ENCODE measurements around the gene NUP107.
"Not testable (repeated sequence)": the region's sequence is repeated elsewhere in the genome, so short reads cannot be mapped to it uniquely, and the experiment has no call there.

The NUP107 gene

DNA sequence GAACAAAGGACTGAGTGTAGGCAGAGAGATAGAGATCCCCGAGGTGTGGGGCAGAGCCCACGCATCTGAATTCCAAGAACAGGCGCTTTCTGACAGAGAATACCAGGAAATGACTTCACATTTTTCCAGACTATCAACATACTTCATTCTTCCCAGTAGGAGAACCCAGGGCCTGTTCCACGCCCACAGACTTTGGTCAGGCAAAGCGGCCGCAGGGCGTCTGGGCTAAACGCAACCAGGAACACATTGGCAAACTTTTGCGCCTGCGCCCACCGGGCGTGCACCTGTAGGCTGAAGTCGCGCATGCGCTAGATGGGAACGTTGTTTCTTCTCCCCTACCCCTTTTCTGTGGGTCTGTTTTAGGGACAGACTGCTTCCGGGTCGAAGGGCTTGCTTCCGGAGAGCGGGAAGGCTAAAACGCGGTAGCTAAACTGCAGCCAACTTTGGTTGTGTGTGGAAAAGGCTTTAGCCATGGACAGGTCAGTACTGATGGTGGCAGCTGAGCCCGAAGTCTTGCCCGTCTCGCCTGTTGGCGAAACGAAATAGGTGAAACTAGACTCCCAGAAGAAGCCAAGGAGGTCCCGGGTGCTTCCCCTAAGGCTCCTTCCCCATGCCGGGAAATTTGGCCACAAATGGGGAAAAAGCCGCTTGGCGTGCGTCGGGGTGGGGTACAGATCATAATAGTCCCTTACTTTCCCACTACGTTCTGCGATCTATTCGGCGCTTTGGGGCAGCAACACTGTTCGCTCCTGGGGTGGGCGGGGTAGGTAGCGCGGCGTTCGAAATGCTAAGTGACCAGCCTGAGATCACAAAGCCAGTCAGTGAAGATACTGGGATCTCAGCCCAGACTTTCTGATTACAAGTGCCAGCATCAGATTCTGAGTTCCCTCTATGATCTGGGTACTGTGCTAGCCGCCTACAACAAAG lies at the start of gene NUP107:
Gene NUP107 (plus strand): TSS at position 384 of the 927 bp plus-strand sequence. CDS start 88 bp downstream, at position 472.
- DNase-seq = peak; percentile 97

DNA sequence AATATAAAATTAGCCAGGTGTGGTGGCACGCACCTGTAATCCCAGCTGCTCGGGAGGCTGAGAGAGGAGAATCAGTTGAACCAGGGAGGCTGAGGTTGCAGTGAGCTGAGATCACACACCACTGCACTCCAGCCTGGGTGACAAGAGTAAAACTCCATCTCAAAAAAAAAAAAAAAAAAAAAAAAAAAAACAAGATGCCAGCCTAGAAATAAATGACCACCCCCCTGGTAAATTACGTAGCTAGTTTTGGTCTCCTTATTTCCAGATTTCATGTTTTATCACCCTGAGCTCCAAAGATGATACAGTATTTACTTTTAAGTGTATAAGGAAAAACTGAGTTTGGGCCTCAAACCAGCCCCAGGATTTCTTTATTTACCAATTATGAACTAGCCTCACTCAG lies 49.3 kb upstream of the NUP107 start:
- not testable (repeated sequence) for DNase-seq

DNA sequence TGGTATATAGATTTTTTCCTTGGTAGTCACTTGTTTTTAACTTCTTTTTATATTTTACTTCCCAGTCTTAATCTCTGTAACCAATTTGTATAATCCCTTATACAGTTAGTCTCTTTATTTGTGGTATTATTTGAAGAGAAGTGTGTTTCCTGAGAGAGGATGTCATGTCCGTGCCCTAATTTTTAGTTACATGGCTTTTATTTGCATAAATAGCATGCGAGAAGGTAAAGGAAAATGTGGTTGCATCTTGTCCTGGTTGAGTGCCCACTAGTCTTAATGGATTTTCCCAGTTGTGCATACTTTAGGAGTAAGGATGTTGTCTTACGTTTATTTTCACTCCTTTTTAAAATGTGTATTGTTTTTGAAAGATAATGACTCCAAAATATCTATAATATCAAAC lies 48.6 kb upstream of the NUP107 start:
- no peak for DNase-seq

DNA sequence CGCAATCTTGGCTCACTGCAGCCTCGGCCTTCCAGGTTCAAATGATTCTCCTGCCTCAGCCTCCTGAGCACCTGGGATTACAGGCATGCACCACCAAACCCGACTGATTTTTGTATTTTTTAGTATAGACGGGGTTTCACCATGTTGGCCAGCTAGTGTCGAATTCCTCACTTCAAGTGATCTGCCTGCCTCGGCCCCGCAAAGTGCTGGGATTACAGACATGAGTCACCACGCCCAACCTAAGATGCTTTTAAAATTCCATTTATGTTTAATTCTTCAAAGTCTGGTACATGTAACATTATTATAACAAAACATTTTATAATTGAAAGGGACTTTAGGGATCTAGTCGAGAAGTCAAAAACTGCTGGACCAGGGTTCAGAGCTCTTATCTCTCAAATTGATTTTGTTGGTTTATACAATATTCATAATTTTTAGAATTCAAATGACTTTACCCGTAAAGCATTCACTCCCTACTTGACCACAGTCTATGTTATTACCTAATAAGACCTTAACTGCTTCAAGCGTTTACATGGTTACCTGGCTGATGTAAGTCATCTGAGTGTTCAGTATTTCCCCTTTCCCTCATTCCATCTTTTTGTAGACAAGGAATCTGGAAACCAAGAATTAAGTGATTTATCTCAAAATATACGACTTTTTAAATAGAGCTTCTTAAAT lies 47.9 kb upstream of the NUP107 start:
- DNase-seq = no peak

DNA sequence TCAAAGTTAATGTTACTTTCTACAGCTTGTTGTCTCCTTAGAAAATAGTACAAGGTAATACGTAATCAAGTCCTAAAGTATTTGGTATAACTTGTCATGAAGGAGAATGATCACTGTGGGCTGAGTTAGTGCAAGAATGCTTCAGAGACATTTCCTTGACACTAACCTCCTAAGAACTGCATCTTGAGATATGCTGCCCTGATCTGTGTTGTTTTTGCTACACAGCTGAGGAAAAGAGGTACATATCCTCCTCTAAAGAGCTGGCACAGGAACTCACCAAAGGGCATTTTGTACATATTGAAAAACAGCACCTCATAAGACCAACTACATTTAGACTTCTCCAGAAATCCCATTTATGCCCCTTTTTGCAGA lies 47.4 kb upstream of the NUP107 start:
- no peak for DNase-seq

DNA sequence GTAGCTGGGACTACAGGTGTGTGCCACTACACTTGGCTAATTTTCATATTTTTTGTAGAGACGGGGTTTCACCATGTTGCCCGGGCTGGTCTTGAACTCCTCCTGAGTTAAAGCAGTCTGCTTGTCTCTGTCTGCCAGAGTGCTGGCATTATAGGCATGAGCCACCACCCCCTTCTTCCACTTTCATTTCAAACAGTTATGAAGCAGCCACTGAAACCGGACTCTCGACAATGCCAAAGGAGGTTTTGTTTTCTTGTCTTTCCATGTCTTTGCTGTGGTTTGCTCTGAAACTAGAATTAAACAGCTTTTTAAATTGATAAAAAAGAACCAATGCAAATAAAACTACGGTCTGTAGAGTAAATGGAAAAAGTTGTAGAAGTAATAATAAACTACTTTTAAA lies 45.6 kb upstream of the NUP107 start:
- DNase-seq = peak; percentile 35

DNA sequence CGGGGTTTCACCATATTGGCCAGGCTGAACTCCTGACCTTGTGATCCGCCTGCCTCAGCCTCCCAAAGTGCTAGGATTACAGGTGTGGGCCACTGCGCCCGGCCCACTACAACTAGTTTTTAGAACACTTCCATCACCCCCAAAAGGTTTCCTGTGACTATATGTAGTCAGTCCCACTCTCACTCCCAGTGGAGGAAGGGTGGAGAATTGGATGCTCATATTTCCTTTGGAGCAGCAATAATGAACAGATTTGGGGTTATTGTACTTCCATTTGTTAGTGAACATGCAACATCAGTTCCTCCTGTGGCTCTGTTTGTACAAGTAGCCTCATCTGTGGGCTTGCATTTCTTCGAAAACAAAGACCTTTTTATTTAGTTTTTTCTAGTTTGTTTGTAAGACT lies 40.3 kb upstream of the NUP107 start:
- DNase-seq = no peak

DNA sequence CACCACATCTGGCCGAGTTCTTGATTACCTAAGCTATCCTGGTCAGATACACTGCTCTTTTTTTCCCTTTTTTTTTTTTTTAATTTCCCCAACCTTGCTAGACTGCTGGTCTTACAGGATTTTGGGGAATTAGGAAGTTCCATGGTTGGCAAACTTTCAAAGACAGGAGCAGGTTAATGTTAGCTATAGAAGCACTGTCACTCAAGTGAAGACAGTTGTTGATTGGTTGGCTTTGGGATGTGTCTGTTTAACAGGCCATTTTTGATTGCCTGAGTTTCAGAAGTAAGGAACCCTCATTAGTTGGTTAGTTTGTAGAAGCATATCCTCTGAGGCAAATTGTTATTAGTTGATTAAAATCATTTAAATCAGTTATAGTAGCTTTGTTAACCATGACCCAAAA lies 39.3 kb upstream of the NUP107 start:
- no peak for DNase-seq

DNA sequence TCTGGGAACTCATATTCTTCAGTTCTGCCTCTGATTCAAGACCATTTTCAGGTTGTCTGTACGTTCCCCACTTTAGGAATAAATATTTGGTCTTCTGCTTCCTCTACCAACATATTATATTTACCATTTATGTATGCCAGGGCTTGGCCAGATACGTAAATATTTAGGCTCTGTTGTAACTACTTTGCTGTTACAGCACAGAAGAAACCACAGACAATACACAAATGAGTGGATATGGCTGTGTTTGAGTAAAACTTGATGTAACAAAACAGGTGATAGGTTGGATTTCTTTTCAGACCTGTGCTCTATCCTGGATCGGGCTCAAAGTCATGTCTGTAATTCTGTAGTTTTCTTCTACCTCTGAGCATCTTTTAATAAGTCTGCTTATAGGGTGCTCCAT lies 38.6 kb upstream of the NUP107 start:
- DNase-seq = no peak

DNA sequence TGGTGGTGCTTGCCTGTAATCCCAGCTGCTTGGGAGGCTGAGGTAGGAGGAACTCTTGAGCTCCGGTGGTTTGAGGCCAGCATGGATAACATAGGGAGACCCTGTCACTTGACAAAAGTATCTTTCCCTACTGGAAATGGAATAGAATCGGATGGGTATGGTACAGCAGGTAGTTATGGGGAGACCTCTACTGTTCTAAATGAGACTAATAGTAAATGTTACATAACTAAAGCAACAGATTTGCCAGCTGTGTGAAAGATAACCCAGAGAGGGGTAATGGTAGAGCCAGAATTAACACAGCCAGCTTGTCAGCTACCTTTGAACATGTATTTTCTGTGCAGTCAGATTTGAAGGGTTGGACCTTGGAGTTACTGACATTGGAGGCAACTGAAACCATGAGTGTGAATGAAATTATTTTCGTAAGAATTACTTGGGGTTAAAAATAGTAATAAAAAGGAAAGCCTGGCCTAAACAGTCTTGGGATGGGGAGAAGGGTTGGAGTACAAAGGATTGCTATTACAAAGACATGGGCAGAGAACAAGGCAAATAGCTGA lies 21.7 kb upstream of the NUP107 start:
- no peak for DNase-seq

DNA sequence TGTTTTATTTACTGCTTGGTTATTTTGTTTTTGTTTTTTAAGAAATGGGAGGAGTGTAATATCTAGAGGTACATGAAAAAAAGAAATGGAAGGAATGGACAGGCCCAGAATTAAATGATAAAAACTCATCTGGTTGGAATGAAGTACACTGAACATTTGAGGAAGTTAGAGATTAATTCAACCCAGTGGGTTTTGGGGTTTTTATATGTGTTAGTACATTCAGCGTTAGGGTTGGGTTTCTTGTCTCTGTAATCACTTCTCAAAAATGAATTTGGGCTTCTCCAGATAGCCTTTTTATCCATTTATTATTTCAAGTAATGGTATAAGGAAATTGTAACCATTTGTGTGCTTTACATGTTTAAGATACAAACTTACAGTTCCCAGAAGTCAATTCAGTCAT lies 19.5 kb upstream of the NUP107 start:
- no peak for DNase-seq

DNA sequence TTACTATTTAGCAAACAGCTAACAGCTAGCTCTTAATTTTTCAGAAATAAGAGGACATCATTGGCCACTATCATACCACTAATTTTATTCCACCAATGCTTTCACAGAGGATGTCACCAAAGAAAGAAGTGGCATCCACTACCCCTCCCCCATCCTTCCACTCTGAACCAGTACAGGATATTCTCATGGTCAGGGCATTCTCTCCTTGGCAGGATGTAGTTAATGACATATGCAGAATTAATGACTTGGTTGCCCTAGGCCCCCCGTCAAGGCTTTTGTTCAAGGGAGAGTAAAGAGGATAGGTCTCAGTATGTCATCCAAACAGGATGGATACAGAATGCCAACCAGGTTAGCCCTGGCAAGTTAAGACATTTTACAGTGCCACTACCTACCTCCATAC lies 18.9 kb upstream of the NUP107 start:
- no peak for DNase-seq

DNA sequence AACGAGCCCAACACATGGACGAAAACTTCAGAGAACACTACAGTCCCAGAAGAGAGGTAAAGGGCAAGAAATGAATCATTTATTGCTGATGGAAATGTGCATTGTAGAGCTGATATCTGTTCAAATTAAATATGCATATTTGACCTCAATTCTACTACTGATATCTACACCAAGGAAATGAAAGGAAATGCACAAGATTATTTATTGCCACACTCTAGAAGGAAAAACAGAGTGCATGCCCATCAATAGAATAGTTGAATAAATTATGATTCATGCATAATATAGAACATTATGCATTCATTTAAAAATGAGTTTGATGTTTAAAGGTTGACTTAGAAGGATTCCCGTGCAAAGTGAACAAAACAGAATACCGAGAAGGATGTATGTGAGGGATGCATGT lies 15.6 kb upstream of the NUP107 start:
- no peak for DNase-seq

DNA sequence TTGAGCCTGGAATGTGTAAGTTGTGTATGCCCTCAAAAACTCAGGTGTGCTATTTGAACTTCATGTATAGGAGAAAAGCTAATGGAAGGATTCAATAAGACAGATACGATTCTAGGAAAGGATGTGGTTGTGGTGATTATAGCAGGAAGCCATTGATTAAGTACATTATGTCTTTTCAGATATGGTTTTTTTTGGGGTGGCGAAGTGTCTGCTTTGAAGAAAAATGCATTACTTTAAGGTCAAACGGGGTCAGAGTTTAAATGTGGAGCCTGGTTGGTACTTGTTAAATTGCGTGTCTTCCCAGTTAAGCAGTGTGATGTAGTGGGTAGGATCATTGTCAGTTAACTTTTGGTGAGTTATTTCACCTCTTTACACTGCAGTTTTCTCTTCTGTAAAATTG lies 13.0 kb upstream of the NUP107 start:
- no peak for DNase-seq

DNA sequence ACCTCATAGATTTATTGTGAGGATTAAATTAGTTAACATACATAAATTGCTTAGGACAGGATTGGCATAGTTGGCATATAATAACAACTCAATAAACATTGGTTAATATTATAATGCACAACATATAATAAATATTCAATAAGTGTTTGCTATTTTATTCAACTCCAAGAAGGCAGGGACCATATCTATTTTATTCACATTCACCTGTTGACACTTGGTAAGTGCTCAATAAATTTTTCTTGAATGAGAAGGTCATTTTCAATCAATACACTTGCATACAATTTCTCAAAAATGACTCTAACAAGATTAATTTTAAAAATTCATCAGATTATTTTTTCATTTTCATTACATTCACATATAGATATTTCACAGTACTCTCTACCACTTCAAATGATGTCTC lies 12.4 kb upstream of the NUP107 start:
- no peak for DNase-seq

DNA sequence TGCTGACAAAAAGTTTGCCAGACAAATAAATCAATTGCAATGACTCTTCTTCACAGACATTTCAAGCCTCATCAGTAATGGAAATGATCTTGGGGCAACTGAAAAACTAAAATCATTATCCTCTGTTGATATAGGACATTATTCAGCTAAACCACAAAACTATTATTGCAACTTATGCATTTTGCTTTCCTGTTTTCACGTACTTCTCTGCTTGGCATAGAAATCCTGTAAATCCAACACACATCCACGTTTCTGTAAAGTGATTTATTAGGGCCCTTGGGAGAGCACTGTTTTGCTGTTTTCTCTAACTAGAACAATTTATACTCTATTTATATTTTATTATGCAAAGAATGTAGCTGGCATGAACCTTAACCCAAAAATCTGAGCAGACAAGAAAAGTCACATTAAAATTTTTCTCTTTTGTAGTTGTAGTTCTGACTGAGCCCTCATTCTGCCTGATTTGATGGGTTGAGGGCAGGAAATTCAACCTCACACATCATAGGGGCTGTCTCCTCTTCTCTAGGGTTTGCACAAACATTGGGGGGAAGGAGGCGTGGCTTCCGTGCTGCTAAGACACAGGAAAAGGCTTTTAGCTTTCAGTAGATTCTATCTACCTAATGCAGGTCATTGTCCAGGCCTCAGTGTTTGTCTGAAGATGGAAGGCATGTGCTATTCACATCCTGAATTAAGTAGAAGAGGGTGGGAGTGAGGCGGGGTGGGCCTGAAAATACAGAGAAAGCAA lies 11.5 kb upstream of the NUP107 start:
- peak; percentile 18 for DNase-seq

DNA sequence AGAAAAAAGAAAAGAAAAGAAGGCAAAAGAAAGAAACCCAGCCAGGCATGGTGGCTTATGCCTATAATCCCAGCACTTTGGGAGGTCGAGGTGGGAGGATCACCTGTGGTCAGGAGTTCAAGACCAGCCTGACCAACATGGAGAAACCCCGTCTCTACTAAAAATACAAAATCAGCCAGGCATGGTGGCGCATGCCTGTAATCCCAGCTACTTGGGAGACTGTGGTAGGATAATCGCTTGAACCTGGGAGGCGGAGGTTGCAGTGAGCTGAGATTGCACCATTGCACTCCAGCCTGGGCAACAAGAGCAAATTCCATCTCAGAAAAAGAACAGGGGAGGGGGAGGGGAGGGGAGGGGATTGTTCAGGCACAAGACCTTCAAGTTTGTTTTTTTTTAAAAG lies 9.9 kb upstream of the NUP107 start:
- DNase-seq = not testable (repeated sequence)

DNA sequence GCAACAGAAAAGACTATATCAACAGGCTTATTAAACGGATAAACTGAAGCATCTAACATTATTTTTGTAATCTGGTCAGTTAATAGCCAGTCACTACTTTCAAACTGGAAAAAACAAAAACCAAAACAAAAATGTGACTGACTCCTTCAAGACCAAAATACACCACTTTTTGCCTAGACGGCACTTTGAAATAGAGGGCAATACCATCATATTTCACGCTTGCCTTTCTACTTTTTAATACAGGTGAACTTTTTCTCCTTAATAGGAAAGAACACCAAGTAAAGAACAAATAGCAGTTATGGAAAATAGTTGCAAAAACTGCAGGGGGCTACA lies 550 bp upstream of the NUP107 start:
- DNase-seq = no peak

DNA sequence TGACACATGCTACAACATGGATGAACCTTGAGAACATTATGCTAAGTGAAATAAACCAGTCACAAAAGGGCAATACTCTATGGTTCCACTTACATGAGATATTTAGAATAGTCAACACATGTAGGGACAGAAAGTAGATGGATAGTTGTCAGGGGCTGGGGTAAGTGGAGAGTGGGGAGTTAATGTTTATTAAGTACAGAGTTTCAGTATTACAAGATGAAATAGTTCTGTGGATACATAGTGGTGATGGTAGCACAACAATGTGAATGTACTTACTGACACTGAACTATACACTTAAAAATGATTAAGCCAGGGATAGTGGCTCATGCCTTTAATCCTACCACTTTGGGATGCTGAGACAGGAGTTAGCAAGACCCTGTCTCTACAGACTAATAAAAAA lies 8.7 kb downstream of the NUP107 start:
- no peak for DNase-seq

DNA sequence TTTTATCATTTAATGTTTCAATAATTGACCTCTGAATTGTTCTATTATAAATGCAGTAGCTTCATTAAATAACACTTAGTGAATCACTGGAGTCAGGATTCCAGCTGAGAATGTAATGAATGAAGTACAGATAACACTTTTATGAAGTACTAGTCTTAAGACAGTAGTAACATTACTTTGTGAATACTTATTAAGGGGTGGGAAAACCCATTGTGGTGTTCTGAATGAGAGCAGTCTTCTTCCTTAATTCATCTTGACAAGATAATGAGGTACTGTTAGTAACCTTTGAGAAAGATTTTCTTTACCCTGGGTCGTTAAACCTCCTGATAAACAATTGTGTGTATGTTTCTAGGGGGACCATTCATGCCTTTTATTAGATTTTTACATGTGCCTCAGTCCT lies 12.7 kb downstream of the NUP107 start:
- no peak for DNase-seq

DNA sequence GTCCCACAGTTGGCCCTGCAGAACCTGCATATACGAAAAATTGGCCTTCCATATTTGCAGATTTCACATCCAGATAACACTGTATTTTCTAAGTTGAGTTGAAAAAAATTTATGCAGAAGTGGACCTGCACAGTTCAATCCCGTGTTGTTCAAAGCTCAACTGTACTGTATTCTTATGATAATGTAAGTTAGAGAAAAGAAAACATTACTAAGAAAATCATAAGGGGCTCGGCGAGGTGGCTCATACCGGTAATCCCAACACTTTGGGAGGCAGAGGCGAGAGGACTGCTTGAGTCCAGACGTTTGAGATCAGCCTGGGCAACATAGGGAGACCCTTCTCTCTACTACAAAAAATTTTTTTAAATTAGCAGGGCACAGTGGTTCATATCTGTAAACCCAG lies 41.0 kb downstream of the NUP107 start:
- DNase-seq = no peak

DNA sequence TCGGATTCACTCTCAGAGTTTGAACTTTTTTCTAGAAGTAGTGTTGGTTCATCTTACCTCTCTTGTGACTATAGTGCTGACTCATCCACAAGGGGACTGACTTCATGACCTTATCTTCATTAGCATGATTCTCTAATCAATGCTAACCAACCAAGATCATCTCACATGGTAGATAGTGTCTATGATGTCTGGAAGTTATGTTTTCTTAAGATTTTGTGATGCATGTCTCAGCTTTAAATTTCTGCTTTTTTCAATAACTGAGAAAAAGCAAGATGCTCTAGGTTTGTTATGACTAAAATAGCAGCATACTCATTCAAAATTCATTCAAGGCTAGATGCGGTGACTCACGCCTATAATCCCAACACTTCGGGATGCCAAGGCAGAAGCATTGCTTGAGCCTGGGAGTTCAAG lies 46.9 kb downstream of the NUP107 start:
- DNase-seq = no peak

DNA sequence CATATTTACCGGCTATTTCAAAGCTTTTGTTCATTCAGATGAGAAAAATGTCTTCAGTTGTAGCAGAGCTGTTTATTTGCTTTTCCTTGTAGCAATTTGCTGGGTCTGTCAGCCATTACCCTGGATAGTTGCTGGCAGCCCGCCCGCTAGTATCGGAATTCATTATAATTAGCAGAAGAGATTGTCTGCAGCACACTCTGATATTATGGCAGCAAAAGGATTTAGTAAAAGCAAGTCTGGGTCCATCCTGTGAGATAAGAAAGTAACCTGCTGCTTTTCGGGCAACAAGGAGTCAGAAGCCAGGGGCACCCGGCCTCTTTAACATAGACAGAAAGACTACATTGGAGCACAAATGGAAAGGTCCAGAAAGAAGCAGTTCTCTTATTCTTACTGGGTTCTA lies 53.1 kb downstream of the NUP107 start:
- no peak for DNase-seq

DNA sequence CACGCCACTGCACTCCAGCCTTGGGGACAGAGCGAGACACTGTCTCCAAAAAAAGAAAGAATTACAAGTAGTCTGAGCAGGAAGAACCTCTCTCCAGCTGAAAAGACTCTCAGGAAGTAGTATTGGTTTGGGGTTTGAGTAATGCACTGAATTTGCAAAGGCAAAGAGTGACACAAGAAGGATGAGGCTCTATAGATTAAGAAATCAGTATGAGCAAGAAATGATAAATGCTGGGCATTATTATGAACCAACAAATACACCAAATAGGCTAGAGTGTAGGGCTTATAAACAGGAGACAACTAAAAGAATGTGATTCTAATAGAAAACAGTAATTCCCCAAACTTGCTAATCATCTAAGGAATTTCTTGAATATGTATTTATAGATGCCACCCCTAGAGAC lies 56.6 kb downstream of the NUP107 start:
- no peak for DNase-seq

Data from stimulated activated naive CD4-positive, alpha-beta T cell treated with Interleukin-2 at 50 U/mL for 16 hours (primary cell).